ENCODE data around the gene PTPN21. TPM values are rescaled to one million over a fixed set of nuclear protein-coding genes. Genes with fewer than 3 reads are reported as not detected.

Gene PTPN21
- total RNA-seq, 2 experiments from 2014 or later: 0.17 TPM; not detected in 1

GRCh38 chr14:88476825-88477224 lies 78.0 kb downstream of the PTPN21 start:
- DNase-seq: no peak
- intact Hi-C loops (cut with micrococcal nuclease): no loop called here
- Mint-ChIP-seq H3K27me3 (no peaks in the 10 kb centered on the region), H3K27ac (no peak overlapping the region), H3K4me1 (ENCODE audit: low read depth) (no peaks in the 10 kb centered on the region), H3K36me3 (no peaks in the 10 kb centered on the region), H3K4me3 (no peak overlapping the region), H3K9me3 (no peaks in the 10 kb centered on the region)
- POLR2A ChIA-PET: no interaction called here
- CTCF ChIA-PET: no interaction called here

- POLR2A ChIA-PET: no interaction called here
- Mint-ChIP-seq H3K36me3 (no peaks in the 10 kb centered on the region), H3K9me3 (no peaks in the 10 kb centered on the region), H3K27me3 (no peaks in the 10 kb centered on the region), H3K4me1 (ENCODE audit: low read depth) (no peaks in the 10 kb centered on the region), H3K27ac (no peak overlapping the region), H3K4me3 (no peak overlapping the region)
- intact Hi-C loops (cut with micrococcal nuclease): no loop called here
- CTCF ChIA-PET: no interaction called here
- no peak for DNase-seq
Observed at GRCh38 chr14:88476214-88476774, 78.5 kb downstream of the PTPN21 start.

GRCh38 chr14:88473791-88474190 lies 81.0 kb downstream of the PTPN21 start:
- intact Hi-C loops (cut with micrococcal nuclease): no loop called here
- Mint-ChIP-seq H3K27ac (no peak overlapping the region), H3K36me3 (no peaks in the 10 kb centered on the region), H3K4me1 (ENCODE audit: low read depth) (no peaks in the 10 kb centered on the region), H3K4me3 (no peak overlapping the region), H3K9me3 (no peaks in the 10 kb centered on the region), H3K27me3 (no peaks in the 10 kb centered on the region)
- CTCF ChIA-PET: no interaction called here
- DNase-seq: no peak
- POLR2A ChIA-PET: no interaction called here

- intact Hi-C loops (cut with micrococcal nuclease): no loop called here
- CTCF ChIA-PET: no interaction called here
- Mint-ChIP-seq H3K36me3 (no peaks in the 10 kb centered on the region), H3K4me1 (ENCODE audit: low read depth) (no peaks in the 10 kb centered on the region), H3K27ac (no peak overlapping the region), H3K4me3 (no peak overlapping the region), H3K9me3 (no peaks in the 10 kb centered on the region), H3K27me3 (no peaks in the 10 kb centered on the region)
- DNase-seq: no peak
- POLR2A ChIA-PET: no interaction called here
Observed at GRCh38 chr14:88470542-88471440, 84.0 kb downstream of the PTPN21 start.

- ChIA-PET CTCF (interaction anchor here (0.8 kb wide), 1 partner anchor 399 kb away, joined by 4 read pairs; no protein-coding TSS in a partner anchor), POLR2A (no interaction called here)
- Mint-ChIP-seq H3K4me1 (ENCODE audit: low read depth) (no peaks in the 10 kb centered on the region), H3K27ac (no peak overlapping the region), H3K4me3 (no peak overlapping the region), H3K36me3 (no peaks in the 10 kb centered on the region), H3K27me3 (no peaks in the 10 kb centered on the region), H3K9me3 (no peaks in the 10 kb centered on the region)
- intact Hi-C loops (cut with micrococcal nuclease): no loop called here
- no peak for DNase-seq
Observed at GRCh38 chr14:88468406-88468805, 86.4 kb downstream of the PTPN21 start.

GRCh38 chr14:88463318-88463717 lies 91.5 kb downstream of the PTPN21 start:
- H3K27ac Mint-ChIP-seq: no peak overlapping the region
- no peak overlapping the region for H3K4me3 Mint-ChIP-seq
- ChIA-PET CTCF (interaction anchor here (1.2 to 2.2 kb wide), 2 partner anchors 9 to 44 kb away, joined by 3 to 10 read pairs; no protein-coding TSS in a partner anchor), POLR2A (no interaction called here)
- no peaks in the 10 kb centered on the region for H3K4me1 Mint-ChIP-seq (ENCODE audit: low read depth)
- peaks cover 2% of the 10 kb centered on the region for H3K9me3 Mint-ChIP-seq
- no peaks in the 10 kb centered on the region for H3K27me3 Mint-ChIP-seq
- peaks cover 16% of the 10 kb centered on the region for H3K36me3 Mint-ChIP-seq
- no peak for DNase-seq
- intact Hi-C loops (cut with micrococcal nuclease): no loop called here

- no peaks in the 10 kb centered on the region for H3K27me3 Mint-ChIP-seq
- no peak for DNase-seq
- peaks cover 9% of the 10 kb centered on the region for H3K9me3 Mint-ChIP-seq
- H3K36me3 Mint-ChIP-seq: peaks cover 24% of the 10 kb centered on the region
- ChIA-PET CTCF (interaction anchor here (2.1 kb wide), 1 partner anchor 10 kb away, joined by 10 read pairs; no protein-coding TSS in a partner anchor), POLR2A (no interaction called here)
- no peak overlapping the region for H3K4me3 Mint-ChIP-seq
- H3K27ac Mint-ChIP-seq: no peak overlapping the region
- H3K4me1 Mint-ChIP-seq (ENCODE audit: low read depth): no peaks in the 10 kb centered on the region
- intact Hi-C loops (cut with micrococcal nuclease): no loop called here
Observed at GRCh38 chr14:88454886-88455285, 99.9 kb downstream of the PTPN21 start.

GRCh38 chr14:88452231-88452630 lies 102.6 kb downstream of the PTPN21 start:
- Mint-ChIP-seq H3K9me3 (peaks cover 10% of the 10 kb centered on the region), H3K4me1 (ENCODE audit: low read depth) (no peaks in the 10 kb centered on the region), H3K27me3 (no peaks in the 10 kb centered on the region), H3K36me3 (peaks cover 33% of the 10 kb centered on the region), H3K27ac (no peak overlapping the region), H3K4me3 (no peak overlapping the region)
- CTCF ChIA-PET: no interaction called here
- DNase-seq: no peak
- POLR2A ChIA-PET: no interaction called here
- intact Hi-C loops (cut with micrococcal nuclease): no loop called here

GRCh38 chr14:88439088-88439487 lies 115.7 kb downstream of the PTPN21 start:
- H3K9me3 Mint-ChIP-seq: no peaks in the 10 kb centered on the region
- peaks cover 4% of the 10 kb centered on the region for H3K36me3 Mint-ChIP-seq
- H3K4me3 Mint-ChIP-seq: no peak overlapping the region
- H3K4me1 Mint-ChIP-seq (ENCODE audit: low read depth): no peaks in the 10 kb centered on the region
- H3K27ac Mint-ChIP-seq: no peak overlapping the region
- POLR2A ChIA-PET: no interaction called here
- intact Hi-C loops (cut with micrococcal nuclease): no loop called here
- H3K27me3 Mint-ChIP-seq: no peaks in the 10 kb centered on the region
- CTCF ChIA-PET: no interaction called here
- DNase-seq: no peak

GRCh38 chr14:88437658-88438057 lies 117.1 kb downstream of the PTPN21 start:
- no peak overlapping the region for H3K27ac Mint-ChIP-seq
- H3K4me1 Mint-ChIP-seq (ENCODE audit: low read depth): no peaks in the 10 kb centered on the region
- ChIA-PET CTCF (no interaction called here), POLR2A (no interaction called here)
- intact Hi-C loops (cut with micrococcal nuclease): no loop called here
- H3K27me3 Mint-ChIP-seq: no peaks in the 10 kb centered on the region
- DNase-seq: no peak
- H3K9me3 Mint-ChIP-seq: no peaks in the 10 kb centered on the region
- H3K4me3 Mint-ChIP-seq: no peak overlapping the region
- peaks cover 3% of the 10 kb centered on the region for H3K36me3 Mint-ChIP-seq

- no peaks in the 10 kb centered on the region for H3K9me3 Mint-ChIP-seq
- peaks cover 1% of the 10 kb centered on the region for H3K36me3 Mint-ChIP-seq
- POLR2A ChIA-PET: no interaction called here
- H3K4me1 Mint-ChIP-seq (ENCODE audit: low read depth): no peaks in the 10 kb centered on the region
- CTCF ChIA-PET: no interaction called here
- no peak overlapping the region for H3K27ac Mint-ChIP-seq
- H3K27me3 Mint-ChIP-seq: no peaks in the 10 kb centered on the region
- no peak for DNase-seq
- H3K4me3 Mint-ChIP-seq: no peak overlapping the region
- intact Hi-C loops (cut with micrococcal nuclease): no loop called here
Observed at GRCh38 chr14:88430976-88431375, 123.8 kb downstream of the PTPN21 start.

GRCh38 chr14:88426271-88426670 lies 128.5 kb downstream of the PTPN21 start:
- POLR2A ChIA-PET: no interaction called here
- Mint-ChIP-seq H3K4me1 (ENCODE audit: low read depth) (no peaks in the 10 kb centered on the region), H3K27ac (no peak overlapping the region), H3K9me3 (no peaks in the 10 kb centered on the region), H3K27me3 (no peaks in the 10 kb centered on the region), H3K4me3 (no peak overlapping the region), H3K36me3 (peaks cover 1% of the 10 kb centered on the region)
- CTCF ChIA-PET: no interaction called here
- no peak for DNase-seq
- intact Hi-C loops (cut with micrococcal nuclease): no loop called here

- H3K27ac Mint-ChIP-seq: no peak overlapping the region
- no peak overlapping the region for H3K4me3 Mint-ChIP-seq
- intact Hi-C loops (cut with micrococcal nuclease): no loop called here
- no peaks in the 10 kb centered on the region for H3K27me3 Mint-ChIP-seq
- no peaks in the 10 kb centered on the region for H3K4me1 Mint-ChIP-seq (ENCODE audit: low read depth)
- ChIA-PET CTCF (no interaction called here), POLR2A (no interaction called here)
- no peak for DNase-seq
- H3K36me3 Mint-ChIP-seq: peaks cover 3% of the 10 kb centered on the region
- no peaks in the 10 kb centered on the region for H3K9me3 Mint-ChIP-seq
Observed at GRCh38 chr14:88424573-88424972, 130.2 kb downstream of the PTPN21 start.

Measured in activated CD4-positive, alpha-beta memory T cell treated with anti-CD3 and anti-CD28 coated beads for 36 hours (primary cell).